ENCODE measurements around the gene CDRT4. TPM values are rescaled to one million over a fixed set of nuclear protein-coding genes. Genes with fewer than 3 reads are reported as not detected.
"Not testable (repeated sequence)": the region's sequence is repeated elsewhere in the genome, so short reads cannot be mapped to it uniquely, and the experiment has no call there.

Gene CDRT4
- total RNA-seq, 3 donors from 2014 or later (not counting 1 experiment from before 2014, with no cell fraction given): 5.5 to 14.0 (median 11.8) TPM

DNA sequence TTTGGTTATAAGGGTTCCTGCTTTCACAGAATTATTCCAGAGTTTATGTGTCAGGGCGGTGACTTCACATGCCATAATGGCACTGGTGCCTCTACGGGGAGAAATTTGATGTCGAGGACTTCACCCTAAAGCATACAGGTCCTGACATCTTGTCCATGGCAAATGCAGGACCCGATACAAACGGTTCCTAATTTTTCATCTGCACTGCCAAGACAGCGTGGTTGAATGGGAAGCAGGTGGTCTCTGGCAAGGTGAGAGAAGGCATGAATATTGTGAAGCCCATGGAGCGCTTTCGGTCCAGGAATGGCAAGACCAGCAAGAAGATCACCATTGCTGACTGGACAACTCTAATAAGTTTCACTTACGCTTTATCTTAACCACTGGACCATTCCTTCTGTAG lies 39.6 kb upstream of the CDRT4 start:
- H3K9me3 ChIP-seq (ENCODE audit: control insufficient read depth, insufficient read depth, low read length): no peaks in the 10 kb centered on the region
- ATAC-seq: no peak
- peaks cover 6% of the 10 kb centered on the region for H3K4me1 ChIP-seq (ENCODE audit: control insufficient read depth, insufficient read depth, low read length)
- no peak overlapping the region for H3K4me3 ChIP-seq (ENCODE audit: low read length)
- peaks cover 11 to 13% of the 10 kb centered on the region in 2 donors for H3K4me1 Mint-ChIP-seq
- H3K27me3 Mint-ChIP-seq (ENCODE audit: low read depth in 2 of 2): no peaks in the 10 kb centered on the region
- H3K9me3 Mint-ChIP-seq: no peaks in the 10 kb centered on the region
- TF ChIP-seq, protein P1, sequence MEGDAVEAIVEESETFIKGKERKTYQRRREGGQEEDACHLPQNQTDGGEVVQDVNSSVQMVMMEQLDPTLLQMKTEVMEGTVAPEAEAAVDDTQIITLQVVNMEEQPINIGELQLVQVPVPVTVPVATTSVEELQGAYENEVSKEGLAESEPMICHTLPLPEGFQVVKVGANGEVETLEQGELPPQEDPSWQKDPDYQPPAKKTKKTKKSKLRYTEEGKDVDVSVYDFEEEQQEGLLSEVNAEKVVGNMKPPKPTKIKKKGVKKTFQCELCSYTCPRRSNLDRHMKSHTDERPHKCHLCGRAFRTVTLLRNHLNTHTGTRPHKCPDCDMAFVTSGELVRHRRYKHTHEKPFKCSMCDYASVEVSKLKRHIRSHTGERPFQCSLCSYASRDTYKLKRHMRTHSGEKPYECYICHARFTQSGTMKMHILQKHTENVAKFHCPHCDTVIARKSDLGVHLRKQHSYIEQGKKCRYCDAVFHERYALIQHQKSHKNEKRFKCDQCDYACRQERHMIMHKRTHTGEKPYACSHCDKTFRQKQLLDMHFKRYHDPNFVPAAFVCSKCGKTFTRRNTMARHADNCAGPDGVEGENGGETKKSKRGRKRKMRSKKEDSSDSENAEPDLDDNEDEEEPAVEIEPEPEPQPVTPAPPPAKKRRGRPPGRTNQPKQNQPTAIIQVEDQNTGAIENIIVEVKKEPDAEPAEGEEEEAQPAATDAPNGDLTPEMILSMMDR (IDR thresholded peaks at IDR 0.05): no peak
- no peak overlapping the region for H3K27ac Mint-ChIP-seq
- intact Hi-C loops (cut with micrococcal nuclease): loop anchor here (10.0 kb wide), 1 partner anchor 252 kb away; no protein-coding TSS in a partner anchor
- H3K36me3 ChIP-seq (ENCODE audit: control insufficient read depth, insufficient read depth, low read length): no peaks in the 10 kb centered on the region
- no peaks in the 10 kb centered on the region for H3K36me3 Mint-ChIP-seq
- 97% methylated on average over 9 of the region's 9 CpGs for WGBS (ENCODE audit: insufficient coverage)
- no peak overlapping the region for H3K4me3 Mint-ChIP-seq
- DNase-seq: no peak
- no peaks in the 10 kb centered on the region for H3K27me3 ChIP-seq (ENCODE audit: control insufficient read depth, insufficient read depth, low read length)
- no peak overlapping the region for H3K27ac ChIP-seq (ENCODE audit: low read length)

DNA sequence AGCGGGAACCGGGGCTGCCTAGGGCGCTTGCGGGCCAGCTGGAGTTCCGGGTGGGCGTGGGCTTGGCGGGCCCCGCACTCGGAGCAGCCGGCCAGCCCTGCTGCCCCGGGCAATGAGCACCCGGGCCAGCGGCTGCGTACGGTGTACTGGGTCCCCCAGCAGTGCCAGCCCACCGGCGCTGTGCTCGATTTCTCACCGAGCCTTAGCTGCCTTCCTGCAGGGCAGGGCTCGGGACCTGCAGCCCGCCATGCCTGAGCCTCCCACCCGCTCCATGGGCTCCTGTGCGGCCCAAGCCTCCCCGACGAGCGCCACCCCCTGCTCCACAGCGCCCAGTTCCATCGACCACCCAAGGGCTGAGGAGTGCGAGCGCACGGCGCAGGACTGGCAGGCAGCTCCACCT lies 38.3 kb upstream of the CDRT4 start:
- H3K27me3 ChIP-seq (ENCODE audit: control insufficient read depth, insufficient read depth, low read length); H3K9me3 ChIP-seq (ENCODE audit: control insufficient read depth, insufficient read depth, low read length); ATAC-seq; H3K27ac ChIP-seq (ENCODE audit: low read length); H3K9me3 Mint-ChIP-seq; H3K4me3 ChIP-seq (ENCODE audit: low read length); DNase-seq; H3K27me3 Mint-ChIP-seq (ENCODE audit: low read depth in 2 of 2); H3K4me1 ChIP-seq (ENCODE audit: control insufficient read depth, insufficient read depth, low read length); H3K4me3 Mint-ChIP-seq; H3K36me3 Mint-ChIP-seq; H3K36me3 ChIP-seq (ENCODE audit: control insufficient read depth, insufficient read depth, low read length); H3K27ac Mint-ChIP-seq: not testable (repeated sequence)
- intact Hi-C loops (cut with micrococcal nuclease): loop anchor here (10.0 kb wide), 1 partner anchor 251 kb away; no protein-coding TSS in a partner anchor
- peaks cover 11 to 13% of the 10 kb centered on the region in 2 donors for H3K4me1 Mint-ChIP-seq
- 95% methylated on average over 32 of the region's 32 CpGs for WGBS (ENCODE audit: insufficient coverage)

DNA sequence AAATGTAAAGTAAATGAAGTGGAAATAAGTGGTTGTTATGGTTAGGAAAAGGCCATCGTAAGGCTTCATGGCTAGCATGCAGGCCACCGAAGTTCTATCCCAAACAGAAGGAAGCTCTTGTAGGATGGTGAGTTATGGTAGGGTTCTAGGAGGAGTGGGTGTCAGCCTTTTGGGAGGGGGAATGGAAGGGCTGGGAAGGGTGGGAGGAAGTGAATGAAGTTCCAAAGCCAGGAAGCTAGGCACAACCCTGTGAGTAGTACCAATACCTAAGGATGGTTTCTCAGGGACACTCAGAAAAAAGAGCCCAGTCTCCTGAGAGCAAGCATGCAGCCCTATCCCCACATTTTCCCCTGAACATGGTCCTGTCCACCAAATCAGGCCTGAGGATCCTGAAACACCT lies 36.3 kb upstream of the CDRT4 start:
- intact Hi-C loops (cut with micrococcal nuclease): loop anchor here (10.0 kb wide), 1 partner anchor 249 kb away; no protein-coding TSS in a partner anchor
- peaks cover 2% of the 10 kb centered on the region for H3K36me3 ChIP-seq (ENCODE audit: control insufficient read depth, insufficient read depth, low read length)
- H3K4me3 Mint-ChIP-seq: no peak overlapping the region

DNA sequence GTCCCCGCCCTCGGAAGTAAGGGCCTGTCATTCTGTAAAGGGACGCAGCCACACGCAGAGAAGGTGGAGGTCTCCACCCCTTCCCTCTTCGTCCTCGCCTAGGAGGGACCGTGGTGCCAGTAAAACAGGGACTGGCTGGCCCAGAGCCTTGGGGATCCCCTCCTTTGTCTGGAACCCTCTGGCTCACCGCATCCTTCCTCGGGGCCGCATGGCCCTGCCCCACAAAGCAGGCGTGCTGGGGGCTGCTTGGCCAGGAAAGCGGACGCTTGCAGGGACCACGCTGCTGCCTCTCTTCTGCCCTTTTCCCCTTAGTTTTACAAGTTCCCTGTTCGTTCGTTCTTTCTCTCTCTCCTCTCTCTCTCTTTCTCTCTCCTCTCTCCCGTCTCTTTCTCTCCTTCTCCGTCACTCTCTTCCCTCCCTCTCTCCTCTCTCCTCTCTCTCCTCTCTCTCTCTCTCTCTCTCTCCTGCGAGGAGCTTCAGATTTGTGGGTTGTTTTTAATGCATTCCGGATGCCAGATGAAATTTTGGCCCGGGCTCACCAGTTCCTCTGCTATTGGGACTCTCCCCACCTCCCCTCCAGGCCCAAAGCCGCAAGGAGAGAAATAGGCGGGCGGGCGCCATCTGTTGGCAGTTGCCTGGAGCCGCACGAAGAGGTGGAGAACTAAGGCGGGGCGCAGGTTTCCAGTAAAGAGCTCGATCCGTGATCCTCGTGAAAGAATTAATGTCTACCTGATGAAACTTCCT lies 35.1 kb upstream of the CDRT4 start:
- DNase-seq: peak; percentile 46 to 71
- peaks cover 2% of the 10 kb centered on the region for H3K36me3 ChIP-seq (ENCODE audit: control insufficient read depth, insufficient read depth, low read length)
- intact Hi-C loops (cut with micrococcal nuclease): loop anchor here (10.0 kb wide), 1 partner anchor 248 kb away; no protein-coding TSS in a partner anchor
- H3K27ac Mint-ChIP-seq: peak overlapping the region in 1 of 2 donors; percentile 41
- peak overlapping the region; percentile 71 for H3K4me3 Mint-ChIP-seq
- peaks cover 7 to 13% of the 10 kb centered on the region in 2 donors for H3K4me1 Mint-ChIP-seq
- TF ChIP-seq, protein P1 (IDR thresholded peaks at IDR 0.05): peak; percentile 68
- H3K9me3 Mint-ChIP-seq: no peaks in the 10 kb centered on the region
- WGBS (ENCODE audit: insufficient coverage): 39% methylated on average over 32 of the region's 32 CpGs
- H3K27me3 ChIP-seq (ENCODE audit: control insufficient read depth, insufficient read depth, low read length): no peaks in the 10 kb centered on the region
- H3K4me3 ChIP-seq (ENCODE audit: low read length): no peak overlapping the region
- no peaks in the 10 kb centered on the region for H3K9me3 ChIP-seq (ENCODE audit: control insufficient read depth, insufficient read depth, low read length)
- ATAC-seq: peak; percentile 73 to 92 (median 75)
- peaks cover 6% of the 10 kb centered on the region for H3K4me1 ChIP-seq (ENCODE audit: control insufficient read depth, insufficient read depth, low read length)
- H3K27me3 Mint-ChIP-seq (ENCODE audit: low read depth in 2 of 2): no peaks in the 10 kb centered on the region
- H3K36me3 Mint-ChIP-seq: no peaks in the 10 kb centered on the region
- H3K27ac ChIP-seq (ENCODE audit: low read length): no peak overlapping the region

More for the DNA sequence above, 36.3 kb upstream of the CDRT4 start:
- TF ChIP-seq, protein P1 (IDR thresholded peaks at IDR 0.05): no peak
- no peaks in the 10 kb centered on the region for H3K27me3 ChIP-seq (ENCODE audit: control insufficient read depth, insufficient read depth, low read length)
- Mint-ChIP-seq H3K27ac (no peak overlapping the region), H3K9me3 (no peaks in the 10 kb centered on the region), H3K27me3 (ENCODE audit: low read depth in 2 of 2) (no peaks in the 10 kb centered on the region), H3K4me1 (peaks cover 7 to 13% of the 10 kb centered on the region in 2 donors), H3K36me3 (no peaks in the 10 kb centered on the region)
- no peak overlapping the region for H3K27ac ChIP-seq (ENCODE audit: low read length)
- 88% methylated on average over 2 of the region's 2 CpGs for WGBS (ENCODE audit: insufficient coverage)
- ATAC-seq: no peak
- H3K4me3 ChIP-seq (ENCODE audit: low read length): no peak overlapping the region
- DNase-seq: no peak
- peaks cover 6% of the 10 kb centered on the region for H3K4me1 ChIP-seq (ENCODE audit: control insufficient read depth, insufficient read depth, low read length)
- H3K9me3 ChIP-seq (ENCODE audit: control insufficient read depth, insufficient read depth, low read length): no peaks in the 10 kb centered on the region
